ENCODE measurements around the gene CCDC85A. TPM values are rescaled to one million over a fixed set of nuclear protein-coding genes. Genes with fewer than 3 reads are reported as not detected.

CCDC85A gene
- total RNA-seq, 1 experiment from 2014 or later: 0.10 TPM

GRCh38 chr2:56147907-56148306 is 35.9 kb upstream of the CCDC85A start:
- Histone ChIP-seq H4K20me1 (ENCODE audit: insufficient read depth) (no peaks in the 10 kb centered on the region), H3K9me2 (ENCODE audit: insufficient read depth) (no peaks in the 10 kb centered on the region)
- RAD21 ChIA-PET (ENCODE audit: low non-redundant PET in 1 of 2, low total read pairs in 2 of 2, uncharacterized antibody in 2 of 2, unreplicated experiment in 2 of 2): no interaction called here

GRCh38 chr2:56148825-56149224 is 35.0 kb upstream of the CCDC85A start:
- no TSS peak for BruUV-seq (replicated peaks)
- CTCF ChIA-PET: no interaction called here
- TF ChIP-seq RAD21 (IDR thresholded peaks at IDR 0.05; ENCODE audit: low read depth) (no peak), SRF (IDR thresholded peaks at IDR 0.05; ENCODE audit: low read depth) (no peak), ZBTB33 (IDR thresholded peaks at IDR 0.05; ENCODE audit: extremely low read depth, insufficient replicate concordance, low read length) (no peak), ZFX (IDR thresholded peaks at IDR 0.05) (no peak), EGR1 (IDR thresholded peaks at IDR 0.05; ENCODE audit: low read depth) (no peak), YY1 (IDR thresholded peaks at IDR 0.05; ENCODE audit: extremely low read depth, insufficient replicate concordance, low read depth, low read length) (no peak), JUND (IDR thresholded peaks at IDR 0.05) (no peak), MAX (IDR thresholded peaks at IDR 0.05) (no peak), CBX3 (IDR thresholded peaks at IDR 0.05; ENCODE audit: low read depth) (no peak)

More at GRCh38 chr2:56147907-56148306, 35.9 kb upstream of the CCDC85A start:
- DNase-seq (ENCODE audit: low read depth, low spot score): no peak
- H3K4me2 ChIP-seq (ENCODE audit: low read length): no peak overlapping the region
- H3K4me1 ChIP-seq (ENCODE audit: control insufficient read depth in 1 of 2, insufficient read depth in 2 of 2, low read length in 2 of 2): no peaks in the 10 kb centered on the region
- no peaks in the 10 kb centered on the region for H3K9me3 ChIP-seq (ENCODE audit: control insufficient read depth in 1 of 2, insufficient read depth in 1 of 2, low read depth in 1 of 2, low read length in 2 of 2)
- POLR2A ChIA-PET: no interaction called here
- no TSS peak for BruUV-seq (replicated peaks)
- TF ChIP-seq YY1 (IDR thresholded peaks at IDR 0.05; ENCODE audit: extremely low read depth, insufficient replicate concordance, low read depth, low read length): no peak
- no peak for TF ChIP-seq RAD21 (IDR thresholded peaks at IDR 0.05; ENCODE audit: low read depth)
- no peak for TF ChIP-seq MAX (IDR thresholded peaks at IDR 0.05)
- no peak for TF ChIP-seq POLR2A (IDR thresholded peaks at IDR 0.05; ENCODE audit: borderline replicate concordance, extremely low read depth, insufficient read depth, insufficient read length)
- TF ChIP-seq ELF1 (IDR thresholded peaks at IDR 0.05; ENCODE audit: borderline replicate concordance, low read depth): no peak
- no peak for TF ChIP-seq EGR1 (IDR thresholded peaks at IDR 0.05; ENCODE audit: low read depth)
- no peak for TF ChIP-seq SP1 (IDR thresholded peaks at IDR 0.05; ENCODE audit: low read depth)
- no peak for TF ChIP-seq CEBPB (IDR thresholded peaks at IDR 0.05; ENCODE audit: low read depth)
- TF ChIP-seq JUND (IDR thresholded peaks at IDR 0.05): no peak
- no peak for TF ChIP-seq ATF3 (IDR thresholded peaks at IDR 0.05)
- no peak overlapping the region for H2AFZ ChIP-seq (ENCODE audit: low read depth, low read length, poor library complexity, severe bottlenecking)
- H3K27me3 ChIP-seq (ENCODE audit: insufficient read depth, low read length): no peaks in the 10 kb centered on the region
- ATAC-seq: no peak
- intact Hi-C loops (cut with micrococcal nuclease): no loop called here
- CTCF ChIA-PET: no interaction called here
- no peak overlapping the region for H3K9ac ChIP-seq (ENCODE audit: low read length)
- no peaks in the 10 kb centered on the region for H3K79me2 ChIP-seq (ENCODE audit: insufficient read depth, low read length)
- no peak overlapping the region for H3K4me3 ChIP-seq (replicated peaks in 1 of 2; ENCODE audit: low read depth in 1 of 2, low read length in 2 of 2)
- no peak overlapping the region for H3K27ac ChIP-seq (ENCODE audit: low read depth, low read length)
- no peaks in the 10 kb centered on the region for H3K36me3 ChIP-seq (ENCODE audit: control insufficient read depth in 1 of 2, insufficient read depth in 2 of 2, low read length in 2 of 2)

More at GRCh38 chr2:56148825-56149224, 35.0 kb upstream of the CCDC85A start:
- no peak overlapping the region for H3K4me2 ChIP-seq (ENCODE audit: low read length)
- no peaks in the 10 kb centered on the region for H3K4me1 ChIP-seq (ENCODE audit: control insufficient read depth in 1 of 2, insufficient read depth in 2 of 2, low read length in 2 of 2)
- no peaks in the 10 kb centered on the region for H3K27me3 ChIP-seq (ENCODE audit: insufficient read depth, low read length)
- H3K9ac ChIP-seq (ENCODE audit: low read length): no peak overlapping the region
- DNase-seq (ENCODE audit: low read depth, low spot score): no peak
- intact Hi-C loops (cut with micrococcal nuclease): no loop called here
- H3K9me2 ChIP-seq (ENCODE audit: insufficient read depth): no peaks in the 10 kb centered on the region
- H3K79me2 ChIP-seq (ENCODE audit: insufficient read depth, low read length): no peaks in the 10 kb centered on the region
- POLR2A ChIA-PET: no interaction called here
- H4K20me1 ChIP-seq (ENCODE audit: insufficient read depth): no peaks in the 10 kb centered on the region
- RAD21 ChIA-PET (ENCODE audit: low non-redundant PET in 1 of 2, low total read pairs in 2 of 2, uncharacterized antibody in 2 of 2, unreplicated experiment in 2 of 2): no interaction called here
- no peak overlapping the region for H2AFZ ChIP-seq (ENCODE audit: low read depth, low read length, poor library complexity, severe bottlenecking)
- no peaks in the 10 kb centered on the region for H3K36me3 ChIP-seq (ENCODE audit: control insufficient read depth in 1 of 2, insufficient read depth in 2 of 2, low read length in 2 of 2)
- no peak overlapping the region for H3K27ac ChIP-seq (ENCODE audit: low read depth, low read length)
- H3K4me3 ChIP-seq (replicated peaks in 1 of 2; ENCODE audit: low read depth in 1 of 2, low read length in 2 of 2): no peak overlapping the region
- ATAC-seq: no peak
- no peaks in the 10 kb centered on the region for H3K9me3 ChIP-seq (ENCODE audit: control insufficient read depth in 1 of 2, insufficient read depth in 1 of 2, low read depth in 1 of 2, low read length in 2 of 2)

Data from HCT116 (cell line).